GM12872 (cell line): Measurements from ENCODE around the gene CHST6.

Source experiments
- CTCF ChIP-seq: IDR thresholded peaks from 3 replicates; pipeline ENCODE4 v1.5.1; 2011; ENCODE audit warnings: low read depth, mild to moderate bottlenecking, low read length, moderate library complexity; ENCODE audit not compliant: insufficient read depth

Gene CHST6

DNA sequence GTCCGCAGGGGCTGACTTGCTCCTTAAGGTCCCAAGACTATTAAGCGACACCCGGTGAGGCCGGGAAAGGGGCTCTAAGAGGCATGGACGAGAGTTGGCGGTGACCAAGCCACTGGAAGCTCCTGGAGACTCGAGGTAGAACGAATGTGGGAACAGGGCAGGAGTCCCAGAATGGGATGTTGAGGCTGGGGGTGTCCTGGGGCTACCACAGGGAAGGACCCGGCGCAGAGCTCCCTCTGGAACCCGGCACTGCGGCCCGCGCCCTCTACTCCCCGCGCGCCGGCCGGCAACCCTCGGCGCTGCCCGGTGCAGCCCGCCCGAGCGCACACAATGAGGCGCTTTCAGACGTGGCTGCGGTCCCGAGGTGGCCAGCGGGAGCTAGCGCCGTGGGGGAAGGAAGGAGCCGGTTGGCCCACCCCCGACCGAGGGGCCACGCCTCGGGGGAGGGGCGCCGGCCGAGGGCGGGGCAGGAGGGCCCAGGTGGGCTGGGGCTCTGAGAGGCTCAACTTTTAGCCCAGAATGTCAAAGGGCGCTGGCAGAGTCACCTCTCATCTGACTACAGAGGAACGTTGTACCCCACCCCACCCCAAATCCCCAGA, at the start of gene CHST6:
Gene CHST6, minus strand, starts transcription at position 366 of the 599 bp plus-strand sequence. CDS start 15,613 bp downstream, outside the sequence.
- no peak for TF ChIP-seq CTCF

GRCh38 chr16:75541236-75541635, 46.0 kb upstream of the CHST6 start:
- TF ChIP-seq CTCF = no peak

DNA sequence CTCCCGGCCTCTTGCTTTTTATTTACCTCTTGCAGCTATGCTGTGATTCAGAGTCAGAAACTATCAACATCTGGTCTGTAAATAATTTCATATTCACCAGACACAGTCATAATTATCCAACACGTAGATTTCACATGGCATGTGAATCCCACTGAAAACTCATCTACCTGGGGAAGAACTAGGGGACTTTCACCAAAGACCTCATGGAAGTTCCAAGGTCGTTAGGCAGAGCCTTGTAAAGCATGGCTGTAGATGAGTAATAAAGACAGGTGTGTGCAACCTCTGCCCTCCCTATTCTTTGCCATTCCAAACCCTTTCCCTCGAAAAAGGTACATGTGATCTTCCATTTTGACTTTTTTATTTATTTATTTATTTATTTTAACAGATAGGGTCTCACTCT, 42.5 kb upstream of the CHST6 start:
- TF ChIP-seq CTCF = no peak

- no peak for TF ChIP-seq CTCF
Measured at GRCh38 chr16:75535901-75536300, 40.7 kb upstream of the CHST6 start, which contains the start of gene CHST5. CHST5 (minus strand) TSS chr16:75536108; CDS start chr16:75530384, 5,724 bp downstream.

DNA sequence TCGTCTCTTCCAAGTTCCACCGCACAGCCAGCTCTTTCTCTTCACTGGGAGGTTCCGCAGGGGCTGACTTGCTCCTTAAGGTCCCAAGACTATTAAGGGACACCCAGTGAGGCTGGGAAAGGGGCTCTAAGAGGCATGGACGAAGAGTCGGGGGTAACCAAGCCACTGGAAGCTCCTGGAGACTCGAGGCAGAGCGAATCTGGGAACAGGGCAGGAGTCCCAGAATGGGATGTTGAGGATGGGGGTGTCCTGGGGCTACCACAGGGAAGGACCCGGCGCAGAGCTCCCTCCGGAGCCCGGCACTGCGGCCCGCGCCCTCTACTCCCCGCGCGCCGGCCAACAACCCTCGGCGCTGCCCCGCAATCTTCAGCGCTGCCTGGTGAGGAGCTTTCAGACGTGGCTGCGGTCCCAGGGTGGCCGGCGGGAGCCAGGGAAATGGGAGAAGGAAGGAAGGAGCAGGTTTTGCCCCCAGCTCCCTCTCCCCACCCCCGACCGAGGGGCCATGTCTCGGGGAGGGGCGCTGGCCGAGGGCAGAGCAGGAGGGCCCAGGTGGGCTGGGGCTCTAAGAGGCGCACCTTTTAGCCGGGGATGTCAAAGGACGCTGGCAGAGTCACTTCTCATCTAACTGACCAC, 40.1 kb upstream of the CHST6 start:
- TF ChIP-seq CTCF = no peak

DNA sequence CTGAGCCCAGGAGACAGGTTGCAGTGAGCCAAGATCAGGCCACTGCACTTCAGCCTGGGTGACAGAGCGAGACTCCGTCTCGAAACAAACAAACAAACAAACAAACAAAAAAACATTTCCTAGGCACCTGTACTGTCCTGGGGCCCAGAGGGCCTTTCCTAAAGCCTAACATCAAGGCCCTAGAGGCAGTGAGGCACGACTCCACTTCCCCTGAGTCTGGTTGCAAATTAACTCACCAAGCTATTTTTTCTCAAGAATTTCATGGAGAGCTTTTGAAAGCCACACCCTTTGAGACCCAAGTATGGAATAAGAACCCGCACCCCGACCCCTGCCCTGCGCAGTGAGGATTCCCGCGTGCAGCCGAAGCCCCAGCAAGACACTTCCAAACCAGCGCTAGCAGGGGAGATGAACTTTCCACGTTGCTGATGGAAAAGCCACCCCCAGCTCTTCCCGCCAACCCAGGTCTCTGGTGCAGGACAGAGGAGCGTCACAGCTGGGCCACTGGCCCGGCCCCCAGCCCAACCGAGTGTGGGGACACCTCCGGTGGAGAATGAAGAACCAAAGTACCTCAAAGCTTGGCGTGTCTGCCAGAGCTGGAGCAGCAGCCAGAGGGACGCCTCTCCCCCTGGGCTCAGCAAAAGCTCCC, 39.4 kb upstream of the CHST6 start:
- TF ChIP-seq CTCF = no peak

DNA sequence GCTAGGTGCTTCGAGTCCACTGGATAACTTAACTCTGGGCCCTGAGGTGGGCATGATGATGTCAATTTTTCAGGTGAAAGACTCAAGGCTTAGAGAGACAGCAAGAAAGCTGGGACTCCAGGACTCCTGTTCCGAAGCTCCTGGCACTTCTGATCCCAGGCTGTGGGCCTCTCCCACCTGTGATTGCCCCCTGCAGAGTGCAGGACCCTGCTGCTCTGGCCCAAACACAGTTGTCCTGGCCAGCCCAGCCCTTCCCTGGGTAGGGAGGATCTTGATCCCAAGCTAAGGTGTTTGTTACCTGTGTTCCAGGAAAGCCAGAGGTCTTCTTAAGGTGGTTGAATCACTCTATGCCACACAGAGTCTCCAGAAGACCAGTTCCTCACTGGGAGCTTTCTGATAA, 37.5 kb upstream of the CHST6 start:
- no peak for TF ChIP-seq CTCF
